ENCODE data around the gene CLDN9.

Gene CLDN9

GRCh38 chr16:2986623-2987188, 26.0 kb upstream of the CLDN9 start:
- H3K4me3 ChIP-seq (ENCODE audit: low read depth, low read length): no peak overlapping the region
- no peak overlapping the region for H3K27ac ChIP-seq
- TF ChIP-seq CTCF (IDR thresholded peaks at IDR 0.05; ENCODE audit: low read depth, low read length): no peak
- DNase-seq: no peak
- H3K36me3 ChIP-seq: no peaks in the 10 kb centered on the region
- no peaks in the 10 kb centered on the region for H3K9me3 ChIP-seq (ENCODE audit: severe bottlenecking)
- H3K27me3 ChIP-seq (ENCODE audit: insufficient read depth, low read depth, severe bottlenecking): no peaks in the 10 kb centered on the region

GRCh38 chr16:2987286-2987685, 25.4 kb upstream of the CLDN9 start:
- H3K27ac ChIP-seq: no peak overlapping the region
- no peak for DNase-seq
- no peak for TF ChIP-seq CTCF (IDR thresholded peaks at IDR 0.05; ENCODE audit: low read depth, low read length)
- no peaks in the 10 kb centered on the region for H3K9me3 ChIP-seq (ENCODE audit: severe bottlenecking)
- H3K4me3 ChIP-seq (ENCODE audit: low read depth, low read length): no peak overlapping the region
- no peaks in the 10 kb centered on the region for H3K27me3 ChIP-seq (ENCODE audit: insufficient read depth, low read depth, severe bottlenecking)
- no peaks in the 10 kb centered on the region for H3K36me3 ChIP-seq

- no peak for DNase-seq
- no peak for TF ChIP-seq CTCF (IDR thresholded peaks at IDR 0.05; ENCODE audit: low read depth, low read length)
- no peaks in the 10 kb centered on the region for H3K27me3 ChIP-seq (ENCODE audit: insufficient read depth, low read depth, severe bottlenecking)
- no peaks in the 10 kb centered on the region for H3K9me3 ChIP-seq (ENCODE audit: severe bottlenecking)
- no peaks in the 10 kb centered on the region for H3K36me3 ChIP-seq
- peak overlapping the region; percentile 14; the same call in 1 of the 2 replicates for H3K27ac ChIP-seq
- H3K4me3 ChIP-seq (ENCODE audit: low read depth, low read length): no peak overlapping the region
Measured at GRCh38 chr16:2987833-2988232, 24.9 kb upstream of the CLDN9 start.

GRCh38 chr16:2988590-2989099, 24.1 kb upstream of the CLDN9 start:
- Histone ChIP-seq H3K27ac (no peak overlapping the region; the same call in 1 of the 2 replicates), H3K27me3 (ENCODE audit: insufficient read depth, low read depth, severe bottlenecking) (no peaks in the 10 kb centered on the region), H3K36me3 (no peaks in the 10 kb centered on the region), H3K4me3 (ENCODE audit: low read depth, low read length) (no peak overlapping the region), H3K9me3 (ENCODE audit: severe bottlenecking) (no peaks in the 10 kb centered on the region)
- TF ChIP-seq CTCF (IDR thresholded peaks at IDR 0.05; ENCODE audit: low read depth, low read length): no peak
- no peak for DNase-seq

GRCh38 chr16:2990891-2991290, 21.8 kb upstream of the CLDN9 start:
- Histone ChIP-seq H3K27ac (no peak overlapping the region), H3K9me3 (ENCODE audit: severe bottlenecking) (no peaks in the 10 kb centered on the region), H3K36me3 (no peaks in the 10 kb centered on the region), H3K27me3 (ENCODE audit: insufficient read depth, low read depth, severe bottlenecking) (no peaks in the 10 kb centered on the region), H3K4me3 (ENCODE audit: low read depth, low read length) (no peak overlapping the region)
- no peak for TF ChIP-seq CTCF (IDR thresholded peaks at IDR 0.05; ENCODE audit: low read depth, low read length)
- DNase-seq: no peak

Measured in WERI-Rb-1 (cell line).